Heart left ventricle (tissue), 16 donors: ENCODE results near the gene BIN1. TPM values are rescaled to one million over a fixed set of nuclear protein-coding genes. Genes with fewer than 3 reads are reported as not detected.
A peak's percentile ranks its signal among the peaks of the same experiment; 100 is the strongest.

Source experiments
- ATAC-seq, 4 donors: fragments of 200-7000 bp; cut with Tn5 transposase; one replicate each; pipeline ENCODE4 v1.9.1; 2020 to 2022; ENCODE audit warnings: moderate library complexity in 4 of 4, mild to moderate bottlenecking in 3 of 4, moderate number of reproducible peaks in 1 of 4
- DNase-seq, 5 donors: peaks; one replicate each; pipeline ENCODE4 v3.0.0-alpha.2; 2020
- H3K27ac ChIP-seq, 12 donors: fragments of 200-600 bp; sonication (generic) in 4 of 12; one replicate each; pipeline versions ENCODE4 v1.5.0 to v1.8.0; 2016 to 2022; ENCODE audit warnings: mild to moderate bottlenecking in 2 of 12
- H3K27me3 ChIP-seq, 9 donors: fragments of 200-600 bp; sonication (generic) in 2 of 9; one replicate each; pipeline versions ENCODE4 v1.5.1 to v1.8.0; 2016 to 2022; ENCODE audit warnings: mild to moderate bottlenecking in 3 of 9
- H3K36me3 ChIP-seq, 9 donors: fragments of 200-600 bp; sonication (generic) in 2 of 9; one replicate each; pipeline versions ENCODE4 v1.5.0 to v1.8.0; 2018 to 2022; ENCODE audit warnings: mild to moderate bottlenecking in 2 of 9
- H3K4me1 ChIP-seq, 12 donors: fragments of 200-600 bp; sonication (generic) in 4 of 12; one replicate each; pipeline versions ENCODE4 v1.5.0 to v1.8.0; 2016 to 2022; ENCODE audit warnings: mild to moderate bottlenecking in 3 of 12
- H3K4me3 ChIP-seq, 12 donors: fragments of 200-600 bp; sonication (generic) in 4 of 12; one replicate each; pipeline versions ENCODE4 v1.5.0 to v1.8.0; 2017 to 2022; ENCODE audit warnings: mild to moderate bottlenecking in 9 of 12, moderate library complexity in 4 of 12
- H3K9me3 ChIP-seq, 12 donors: fragments of 200-600 bp; sonication (generic) in 4 of 12; one replicate each; pipeline versions ENCODE4 v1.5.0 to v1.8.0; 2016 to 2022; ENCODE audit warnings: mild to moderate bottlenecking in 1 of 12
- POLR2A ChIP-seq, 2 donors: fragments of 450-650 bp; IDR thresholded peaks; one replicate each; pipeline ENCODE4 v1.6.1; 2017; ENCODE audit warnings: antibody characterized with exemption in 2 of 2, mild to moderate bottlenecking in 2 of 2, moderate library complexity in 2 of 2
- WGBS, 4 donors: extraction: QIAGEN DNeasy Blood & Tissue Kit in 2 of 4; methylation state at CpG; one replicate each; pipeline versions ENCODE4 v1.1.5 to v1.1.7; 2013 to 2018; 5-methylcytosine and 5-hydroxymethylcytosine counted together
- intact Hi-C, 10 donors: fragments of 100-400 bp; cut with DNase I; formaldehyde crosslinking; loops; one replicate each; pipeline versions ENCODE4 v1.11.1 to v1.14.2; 2022
- polyA plus RNA-seq, 2 donors: library from polyadenylated mRNA; stranded (reverse); fragments of 200-250 nt; gene quantifications; one replicate each; pipeline ENCODE4 v1.2.3, GENCODE V29; 2013
- total RNA-seq, 9 donors: library from RNA; depleted of rRNA in 2 of 9; stranded (reverse); fragments of >200 nt in 2 of 9; fragmentation: NEBNext Ultra II Directional in 3 of 9; extraction: Animal tissue kit (Norgen Biotek cat#: 25700) in 3 of 9; gene quantifications; one replicate each; pipeline versions ENCODE4 v1.1.0 to v1.2.4, GENCODE V29; 2016 to 2023
- TF ChIP-seq, protein P1 (sequence below), 12 donors: fragments of 200-600 bp; sonication (generic) in 4 of 12; IDR thresholded peaks; one replicate each; pipeline versions ENCODE4 v1.5.0 to v1.8.0; 2018 to 2022; ENCODE audit warnings: antibody characterized with exemption in 12 of 12, mild to moderate bottlenecking in 5 of 12
- donor health status: ischemic (EF 13 %, LVEDD 7.1; RV severe dilation, severe dysfunction).
- donor health status: healthy with polysubstance abuse.
- donor health status: DM: no; HTN: yes; CAD: no.
- donor health status: DM: no; HTN: no; CAD: no.
- donor health status: ischemic (EF 25% LVEDD 6.9; RV normal size, moderate dysfunction).
- donor health status: ischemic (EF 25% LVEDD 5.7; RV mildly dilated, moderate dysfunction).
- donor health status: healthy.
- donor health status: DM: yes; HTN: yes; CAD: no.
- donor health status: ischemic (EF 35%, LVEDD 5.7; RV mildly dilated, moderate dysfunction).
- donor health status: nonischemic (EF 11% LVEDD 7.7; RV severe dilation, severe dysfunction).
- donor health status: DM: yes; HTN: yes; CAD: no.
- donor health status: PGD.
- donor health status: ischemic (EF 29% LVEDD 5.4; RV normal size, mild dysfunction).
- donor health status: nonischemic (EF 23%, LVEDD 6.1; RV moderate dilation, normal function).

BIN1 gene
- total and polyA plus RNA-seq, 11 donors, result 4.3 to 22.2 (median 15.6) TPM

DNA sequence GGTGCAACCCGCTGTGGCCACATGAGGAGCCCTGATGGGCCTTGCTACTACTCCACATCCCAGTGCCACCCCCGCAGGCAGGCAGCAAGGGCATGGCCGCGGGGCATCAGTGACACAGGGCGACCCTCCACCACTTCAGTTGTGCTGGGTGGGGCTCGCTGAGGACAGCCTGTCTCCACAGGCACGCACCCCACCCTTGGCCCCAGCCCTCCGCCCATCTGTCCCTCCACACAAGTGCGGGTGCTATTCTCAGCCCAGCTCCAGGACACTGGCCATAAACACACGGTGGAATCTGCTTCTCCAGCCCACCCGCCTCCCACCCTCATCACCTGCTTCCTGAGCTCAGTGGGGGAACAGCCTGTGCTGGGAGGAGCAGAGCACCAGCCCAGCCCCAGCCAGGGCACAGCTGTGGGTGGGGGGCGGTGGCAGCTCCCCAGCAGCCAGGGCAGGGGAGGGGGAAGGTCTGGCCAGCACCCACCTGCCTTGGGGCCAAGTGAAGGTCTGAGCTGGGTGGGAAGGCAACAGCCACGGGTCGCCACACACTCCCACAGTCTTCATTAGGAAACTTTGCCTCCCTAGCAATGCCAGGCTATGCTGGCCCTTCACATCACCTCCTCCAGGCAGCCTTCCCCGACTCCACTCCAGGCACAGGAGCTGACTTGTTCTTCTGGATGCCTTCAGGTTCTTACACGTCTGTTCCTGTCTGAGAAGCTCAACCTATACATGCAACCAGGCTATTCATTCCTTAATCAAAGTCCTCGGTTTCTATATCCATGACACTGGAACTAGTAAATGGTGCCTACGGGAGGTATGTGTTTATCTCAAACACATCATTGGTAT is 16.5 kb downstream of the BIN1 start:
- WGBS, 4 donors, result 73 to 92% (median 80%) methylated on average over 12 to 18 of the region's 18 CpGs
- Histone ChIP-seq H3K4me3 (no peak overlapping the region), H3K36me3 (no peaks in the 10 kb centered on the region), H3K27ac (no peak overlapping the region), H3K9me3 (no peaks in the 10 kb centered on the region), H3K4me1 (peaks cover 0 to 50% (median 33%) of the 10 kb centered on the region in 12 donors), H3K27me3 (peaks cover 0 to 6% (median 0%) of the 10 kb centered on the region in 9 donors)
- no peak for TF ChIP-seq POLR2A (IDR thresholded peaks at IDR 0.05)
- TF ChIP-seq, protein P1, sequence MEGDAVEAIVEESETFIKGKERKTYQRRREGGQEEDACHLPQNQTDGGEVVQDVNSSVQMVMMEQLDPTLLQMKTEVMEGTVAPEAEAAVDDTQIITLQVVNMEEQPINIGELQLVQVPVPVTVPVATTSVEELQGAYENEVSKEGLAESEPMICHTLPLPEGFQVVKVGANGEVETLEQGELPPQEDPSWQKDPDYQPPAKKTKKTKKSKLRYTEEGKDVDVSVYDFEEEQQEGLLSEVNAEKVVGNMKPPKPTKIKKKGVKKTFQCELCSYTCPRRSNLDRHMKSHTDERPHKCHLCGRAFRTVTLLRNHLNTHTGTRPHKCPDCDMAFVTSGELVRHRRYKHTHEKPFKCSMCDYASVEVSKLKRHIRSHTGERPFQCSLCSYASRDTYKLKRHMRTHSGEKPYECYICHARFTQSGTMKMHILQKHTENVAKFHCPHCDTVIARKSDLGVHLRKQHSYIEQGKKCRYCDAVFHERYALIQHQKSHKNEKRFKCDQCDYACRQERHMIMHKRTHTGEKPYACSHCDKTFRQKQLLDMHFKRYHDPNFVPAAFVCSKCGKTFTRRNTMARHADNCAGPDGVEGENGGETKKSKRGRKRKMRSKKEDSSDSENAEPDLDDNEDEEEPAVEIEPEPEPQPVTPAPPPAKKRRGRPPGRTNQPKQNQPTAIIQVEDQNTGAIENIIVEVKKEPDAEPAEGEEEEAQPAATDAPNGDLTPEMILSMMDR (IDR thresholded peaks at IDR 0.05), result no peak
- DNase-seq, result peak in 1 of 5 donors; percentile 22
- intact Hi-C loops, result no loop called here
- ATAC-seq, result no peak

DNA sequence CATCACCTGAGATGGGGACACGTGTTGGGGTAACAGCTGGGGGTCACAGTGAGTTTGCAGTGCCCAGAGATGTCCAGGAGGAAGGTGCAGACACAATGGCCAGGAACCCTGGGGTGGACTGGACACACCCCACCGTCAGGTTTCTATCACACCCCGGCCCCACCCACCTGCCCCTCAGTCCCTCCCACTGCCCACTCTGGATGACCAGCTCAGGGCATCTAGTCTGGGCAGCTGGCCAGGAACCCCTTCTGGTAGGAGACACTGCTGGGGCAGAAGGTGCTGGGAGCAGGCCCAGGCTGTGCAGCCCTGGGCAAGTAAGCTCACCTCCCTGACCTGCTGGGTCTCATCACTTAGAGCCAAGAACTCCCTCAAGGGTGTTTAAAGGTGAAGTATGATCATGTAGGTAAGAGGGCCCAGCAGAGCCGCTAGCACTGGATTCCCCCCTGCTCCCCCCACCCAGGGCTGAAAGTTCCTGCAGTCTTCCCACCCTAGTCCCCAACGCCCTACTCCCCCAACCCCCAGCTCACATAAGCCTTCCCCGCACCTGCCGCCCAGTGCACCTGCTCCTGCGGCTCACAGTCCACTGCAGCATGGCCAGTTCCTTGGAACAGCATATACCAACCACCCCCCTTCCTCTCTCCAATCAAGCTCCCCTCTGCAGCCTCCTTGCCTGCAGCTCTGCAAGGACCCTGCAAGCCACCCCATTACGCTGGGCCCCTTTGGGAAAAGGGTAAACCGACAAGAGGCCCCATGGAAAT is 17.3 kb downstream of the BIN1 start:
- Histone ChIP-seq H3K9me3 (no peaks in the 10 kb centered on the region), H3K27me3 (peaks cover 0 to 6% (median 0%) of the 10 kb centered on the region in 9 donors), H3K36me3 (no peaks in the 10 kb centered on the region), H3K27ac (no peak overlapping the region), H3K4me1 (peaks cover 3 to 50% (median 31%) of the 10 kb centered on the region in 12 donors), H3K4me3 (no peak overlapping the region)
- WGBS, 4 donors, result 89 to 95% (median 91%) methylated on average over 10 of the region's 10 CpGs
- TF ChIP-seq, protein P1 (IDR thresholded peaks at IDR 0.05), result no peak
- TF ChIP-seq POLR2A (IDR thresholded peaks at IDR 0.05), result no peak
- ATAC-seq (no peak), DNase-seq (peak in 1 of 5 donors; percentile 31)
- intact Hi-C loops, result no loop called here

DNA sequence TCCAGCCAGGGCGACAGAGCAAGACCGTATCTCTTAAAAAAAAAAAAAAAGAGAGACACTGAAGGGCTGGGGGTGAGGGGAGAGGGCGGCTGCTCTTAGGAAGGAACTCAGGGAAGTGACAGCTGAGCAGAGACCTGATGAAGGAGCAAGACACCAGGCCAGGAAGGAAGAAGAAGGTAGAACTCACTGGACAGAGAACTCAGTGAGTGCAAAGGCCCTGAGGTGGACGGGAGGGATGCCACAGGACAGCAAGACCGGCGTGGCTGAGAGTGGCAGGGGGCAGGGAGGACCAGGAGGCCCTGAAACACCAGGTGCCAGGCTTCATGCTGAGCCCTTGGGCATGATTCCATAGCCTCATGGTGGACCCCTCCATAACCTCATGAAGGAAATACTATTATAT is 18.2 kb downstream of the BIN1 start:
- TF ChIP-seq, protein P1 (IDR thresholded peaks at IDR 0.05), result no peak
- TF ChIP-seq POLR2A (IDR thresholded peaks at IDR 0.05), result no peak
- no peak for ATAC-seq
- peaks cover 0 to 6% (median 0%) of the 10 kb centered on the region in 9 donors for H3K27me3 ChIP-seq
- intact Hi-C loops, result no loop called here
- 90 to 94% (median 93%) methylated on average over 6 of the region's 6 CpGs for WGBS, 4 donors
- no peaks in the 10 kb centered on the region for H3K36me3 ChIP-seq
- no peak overlapping the region for H3K27ac ChIP-seq
- H3K4me1 ChIP-seq, result peaks cover 3 to 50% (median 28%) of the 10 kb centered on the region in 12 donors
- H3K4me3 ChIP-seq, result no peak overlapping the region
- no peaks in the 10 kb centered on the region for H3K9me3 ChIP-seq
- no peak for DNase-seq
